Non-pigmented ciliary epithelial cell (primary cell): Measurements from ENCODE around the gene CNN2.
A peak's percentile ranks its signal among the peaks of the same experiment; 100 is the strongest.
"Not testable (repeated sequence)": the region's sequence is repeated elsewhere in the genome, so short reads cannot be mapped to it uniquely, and the experiment has no call there.

Experiments
- DNase-seq: peaks from one replicate; pipeline ENCODE4 v3.0.0-alpha.2; 2010; ENCODE audit warnings: low read depth

CNN2 gene

GRCh38 chr19:1010586-1011510, 15.6 kb upstream of the CNN2 start:
- no peak for DNase-seq

GRCh38 chr19:1011831-1012333, 14.5 kb upstream of the CNN2 start:
- no peak for DNase-seq

GRCh38 chr19:1012334-1012733, 14.1 kb upstream of the CNN2 start:
- no peak for DNase-seq

- DNase-seq: no peak
Measured at GRCh38 chr19:1013218-1013617, 13.2 kb upstream of the CNN2 start.

- no peak for DNase-seq
Measured at GRCh38 chr19:1014161-1015060, 12.0 kb upstream of the CNN2 start.

- DNase-seq: no peak
Measured at GRCh38 chr19:1015061-1015781, 11.2 kb upstream of the CNN2 start.

- DNase-seq: no peak
Measured at GRCh38 chr19:1015782-1016646, 10.4 kb upstream of the CNN2 start.

GRCh38 chr19:1016647-1017114, 9.7 kb upstream of the CNN2 start:
- DNase-seq: no peak

- no peak for DNase-seq
Measured at GRCh38 chr19:1017115-1017905, 9.1 kb upstream of the CNN2 start.

- no peak for DNase-seq
Measured at GRCh38 chr19:1017906-1018305, 8.5 kb upstream of the CNN2 start.

- no peak for DNase-seq
Measured at GRCh38 chr19:1018393-1018792, 8.0 kb upstream of the CNN2 start.

GRCh38 chr19:1018932-1019615, 7.3 kb upstream of the CNN2 start:
- no peak for DNase-seq

GRCh38 chr19:1019616-1019961, 6.8 kb upstream of the CNN2 start:
- DNase-seq: no peak

GRCh38 chr19:1019980-1020867, 6.2 kb upstream of the CNN2 start:
- no peak for DNase-seq

- peak; percentile 76 for DNase-seq
Measured at GRCh38 chr19:1020868-1021425, 5.5 kb upstream of the CNN2 start, which contains the start of gene TMEM259. TMEM259 (minus strand) TSS chr19:1021123; CDS start chr19:1020996, 127 bp downstream.

GRCh38 chr19:1023883-1024188, 2.6 kb upstream of the CNN2 start:
- not testable (repeated sequence) for DNase-seq

- not testable (repeated sequence) for DNase-seq
Measured at GRCh38 chr19:1025080-1025479, 1.3 kb upstream of the CNN2 start.
